Neural crest cell (in vitro differentiated cells): Measurements from ENCODE around the gene MLYCD. TPM values are rescaled to one million over a fixed set of nuclear protein-coding genes. Genes with fewer than 3 reads are reported as not detected.

Experiments
- DNase-seq: peaks from one replicate; pipeline ENCODE4 v3.0.0; 2021; ENCODE audit warnings: low read depth, mixed read lengths, low spot score
- H3K27ac Mint-ChIP-seq: one replicate; pipeline ENCODE4 v1.8.0; 2021; ENCODE audit warnings: mild to moderate bottlenecking, mixed read lengths; ENCODE audit not compliant: unreplicated experiment
- H3K27me3 Mint-ChIP-seq: 2 replicates; pipeline ENCODE4 v1.8.0; 2021; ENCODE audit warnings: low read depth, mild to moderate bottlenecking, mixed read lengths
- H3K36me3 Mint-ChIP-seq: 2 replicates; pipeline ENCODE4 v1.8.0; 2021; ENCODE audit warnings: low read depth, mild to moderate bottlenecking, mixed read lengths
- H3K4me1 Mint-ChIP-seq: 2 replicates; pipeline ENCODE4 v1.8.0; 2021; ENCODE audit warnings: mixed read lengths
- H3K4me3 Mint-ChIP-seq: one replicate; pipeline ENCODE4 v1.8.0; 2021; ENCODE audit warnings: mild to moderate bottlenecking, mixed read lengths
- H3K9me3 Mint-ChIP-seq: 2 replicates; pipeline ENCODE4 v1.8.0; 2021; ENCODE audit warnings: mixed read lengths
- CTCF ChIP-seq: fragments of 200-600 bp; sonication (generic); conservative IDR thresholded peaks from 2 replicates; pipeline ENCODE4 v1.5.0; 2021; ENCODE audit warnings: antibody characterized with exemption, mild to moderate bottlenecking
- total RNA-seq: library from RNA; stranded (reverse); gene quantifications from 2 replicates; pipeline ENCODE4 v1.2.1, GENCODE V29; 2021

MLYCD gene
- total RNA-seq, 1 donor from 2014 or later, result 5.2 TPM

GRCh38 chr16:83972256-83973008 is 73.5 kb downstream of the MLYCD start:
- Mint-ChIP-seq H3K9me3 (no peaks in the 10 kb centered on the region), H3K4me1 (no peaks in the 10 kb centered on the region), H3K4me3 (no peak overlapping the region), H3K27me3 (peaks cover 11% of the 10 kb centered on the region), H3K27ac (no peak overlapping the region), H3K36me3 (no peaks in the 10 kb centered on the region)
- TF ChIP-seq CTCF, result no peak
- DNase-seq, result no peak

- peaks cover 3% of the 10 kb centered on the region for H3K9me3 Mint-ChIP-seq
- H3K4me1 Mint-ChIP-seq, result no peaks in the 10 kb centered on the region
- H3K27ac Mint-ChIP-seq, result no peak overlapping the region
- peaks cover 11% of the 10 kb centered on the region for H3K27me3 Mint-ChIP-seq
- H3K4me3 Mint-ChIP-seq, result no peak overlapping the region
- TF ChIP-seq CTCF, result no peak
- peaks cover 2% of the 10 kb centered on the region for H3K36me3 Mint-ChIP-seq
- DNase-seq, result no peak
Measured at GRCh38 chr16:83973077-83973476, 74.2 kb downstream of the MLYCD start.

- no peaks in the 10 kb centered on the region for H3K4me1 Mint-ChIP-seq
Measured at GRCh38 chr16:83973581-83974385, 74.9 kb downstream of the MLYCD start.

GRCh38 chr16:83974475-83974874 is 75.6 kb downstream of the MLYCD start:
- Mint-ChIP-seq H3K36me3 (peaks cover 15% of the 10 kb centered on the region), H3K27ac (no peak overlapping the region), H3K4me3 (no peak overlapping the region), H3K27me3 (peaks cover 7% of the 10 kb centered on the region), H3K9me3 (peaks cover 10% of the 10 kb centered on the region), H3K4me1 (peaks cover 7% of the 10 kb centered on the region)
- no peak for DNase-seq
- no peak for TF ChIP-seq CTCF

More at GRCh38 chr16:83973581-83974385, 74.9 kb downstream of the MLYCD start:
- Mint-ChIP-seq H3K27me3 (peaks cover 11% of the 10 kb centered on the region), H3K36me3 (peaks cover 9% of the 10 kb centered on the region), H3K4me3 (no peak overlapping the region), H3K27ac (no peak overlapping the region), H3K9me3 (peaks cover 6% of the 10 kb centered on the region)
- no peak for TF ChIP-seq CTCF
- DNase-seq, result no peak

GRCh38 chr16:83975590-83976260 is 76.8 kb downstream of the MLYCD start:
- TF ChIP-seq CTCF, result no peak
- Mint-ChIP-seq H3K27me3 (no peaks in the 10 kb centered on the region), H3K4me1 (peaks cover 11% of the 10 kb centered on the region), H3K27ac (no peak overlapping the region), H3K36me3 (peaks cover 15% of the 10 kb centered on the region), H3K9me3 (peaks cover 10% of the 10 kb centered on the region), H3K4me3 (no peak overlapping the region)
- no peak for DNase-seq
